Astrocyte (in vitro differentiated cells and primary cell): ENCODE results near the gene APP. TPM values are rescaled to one million over a fixed set of nuclear protein-coding genes. Genes with fewer than 3 reads are reported as not detected.
A peak's percentile ranks its signal among the peaks of the same experiment; 100 is the strongest.

ENCODE experiments used
- DNase-seq: peaks from one replicate; pipeline ENCODE4 v3.0.0-alpha.2; 2010; ENCODE audit warnings: low read depth
- FAIRE-seq: peaks from 2 replicates; lab custom pipeline; 2011; peaks lifted over from hg19 to GRCh38; lab: Jason Lieb, UNC
- H2AFZ ChIP-seq: 2 replicates; pipeline ENCODE4 v1.6.0; 2012; ENCODE audit warnings: low read depth, low read length, inconsistent platforms
- H3K27ac ChIP-seq: 2 replicates; pipeline ENCODE4 v1.5.1; 2011; ENCODE audit warnings: low read depth, low read length, inconsistent platforms
- H3K27me3 ChIP-seq: 2 replicates; pipeline ENCODE4 v1.6.0; 2011; ENCODE audit warnings: low read length, inconsistent platforms; ENCODE audit not compliant: insufficient read depth
- H3K36me3 ChIP-seq: 2 replicates; pipeline ENCODE4 v1.5.1; 2011; ENCODE audit warnings: low read length, inconsistent platforms; ENCODE audit not compliant: insufficient read depth
- H3K4me1 ChIP-seq: 2 replicates; pipeline ENCODE4 v1.5.1; 2011; ENCODE audit warnings: low read length, inconsistent platforms; ENCODE audit not compliant: insufficient read depth
- H3K4me2 ChIP-seq: 2 replicates; pipeline ENCODE4 v1.6.0; 2012; ENCODE audit warnings: low read length, inconsistent platforms
- H3K4me3 ChIP-seq: 2 replicates; pipeline ENCODE4 v1.5.1; 2011; ENCODE audit warnings: low read depth, mild to moderate bottlenecking, low read length, inconsistent platforms; ENCODE audit not compliant: insufficient read depth
- H3K79me2 ChIP-seq: 2 replicates; pipeline ENCODE4 v1.6.0; 2012; ENCODE audit warnings: mild to moderate bottlenecking, low read length, inconsistent platforms; ENCODE audit not compliant: insufficient read depth
- H3K9ac ChIP-seq: 2 replicates; pipeline ENCODE4 v1.6.0; 2012; ENCODE audit warnings: mild to moderate bottlenecking, low read length, inconsistent platforms
- H3K9me3 ChIP-seq: 2 replicates; pipeline ENCODE4 v1.5.1; 2012; ENCODE audit warnings: low read depth, mild to moderate bottlenecking, low read length, inconsistent platforms; ENCODE audit not compliant: insufficient read depth
- H4K20me1 ChIP-seq: 2 replicates; pipeline ENCODE4 v1.6.0; 2012; ENCODE audit warnings: low read length, inconsistent platforms; ENCODE audit not compliant: insufficient read depth
- H3K27ac Mint-ChIP-seq: one replicate; pipeline ENCODE4 v1.8.0; 2021; ENCODE audit warnings: mild to moderate bottlenecking, mixed read lengths; ENCODE audit not compliant: unreplicated experiment
- H3K27me3 Mint-ChIP-seq: one replicate; pipeline ENCODE4 v1.8.0; 2021; ENCODE audit warnings: low read depth, mixed read lengths; ENCODE audit not compliant: unreplicated experiment
- H3K36me3 Mint-ChIP-seq: one replicate; pipeline ENCODE4 v1.8.0; 2021; ENCODE audit warnings: low read depth, mixed read lengths; ENCODE audit not compliant: unreplicated experiment
- H3K4me1 Mint-ChIP-seq: one replicate; pipeline ENCODE4 v1.8.0; 2021; ENCODE audit warnings: low read depth, mixed read lengths; ENCODE audit not compliant: unreplicated experiment
- H3K4me3 Mint-ChIP-seq: one replicate; pipeline ENCODE4 v1.8.0; 2021; ENCODE audit warnings: mild to moderate bottlenecking, moderate library complexity, mixed read lengths; ENCODE audit not compliant: unreplicated experiment
- H3K9me3 Mint-ChIP-seq: one replicate; pipeline ENCODE4 v1.8.0; 2021; ENCODE audit warnings: mild to moderate bottlenecking, mixed read lengths; ENCODE audit not compliant: unreplicated experiment
- EZH2 ChIP-seq: IDR thresholded peaks from 2 replicates; pipeline ENCODE4 v1.6.1; 2012; ENCODE audit warnings: mild to moderate bottlenecking, low read length, inconsistent platforms; ENCODE audit not compliant: insufficient read depth
- total RNA-seq: library from RNA; stranded (reverse); gene quantifications from 2 replicates; pipeline ENCODE4 v1.2.1, GENCODE V29; 2021
- TF ChIP-seq, protein P1 (sequence below): IDR thresholded peaks from 2 replicates; pipeline ENCODE4 v1.5.1; 2011; ENCODE audit warnings: low read depth, mild to moderate bottlenecking, inconsistent platforms, low read length, moderate library complexity; ENCODE audit not compliant: insufficient read depth

Gene APP
- total RNA-seq, 1 donor from 2014 or later: 823 TPM

- peak overlapping the region; percentile 77 for H3K27ac Mint-ChIP-seq
- H3K9me3 Mint-ChIP-seq: no peaks in the 10 kb centered on the region
- H3K4me1 Mint-ChIP-seq: peaks cover 18% of the 10 kb centered on the region
- Histone ChIP-seq H3K27ac (peak overlapping the region; percentile 75), H3K27me3 (no peaks in the 10 kb centered on the region), H3K4me2 (peak overlapping the region; percentile 27), H3K4me3 (no peak overlapping the region), H3K36me3 (no peaks in the 10 kb centered on the region), H3K4me1 (peaks cover 29% of the 10 kb centered on the region), H4K20me1 (no peaks in the 10 kb centered on the region), H3K9me3 (no peaks in the 10 kb centered on the region), H3K79me2 (no peaks in the 10 kb centered on the region), H2AFZ (no peak overlapping the region), H3K9ac (peak overlapping the region; percentile 21)
- peaks cover 13% of the 10 kb centered on the region for H3K36me3 Mint-ChIP-seq
- TF ChIP-seq, protein P1, sequence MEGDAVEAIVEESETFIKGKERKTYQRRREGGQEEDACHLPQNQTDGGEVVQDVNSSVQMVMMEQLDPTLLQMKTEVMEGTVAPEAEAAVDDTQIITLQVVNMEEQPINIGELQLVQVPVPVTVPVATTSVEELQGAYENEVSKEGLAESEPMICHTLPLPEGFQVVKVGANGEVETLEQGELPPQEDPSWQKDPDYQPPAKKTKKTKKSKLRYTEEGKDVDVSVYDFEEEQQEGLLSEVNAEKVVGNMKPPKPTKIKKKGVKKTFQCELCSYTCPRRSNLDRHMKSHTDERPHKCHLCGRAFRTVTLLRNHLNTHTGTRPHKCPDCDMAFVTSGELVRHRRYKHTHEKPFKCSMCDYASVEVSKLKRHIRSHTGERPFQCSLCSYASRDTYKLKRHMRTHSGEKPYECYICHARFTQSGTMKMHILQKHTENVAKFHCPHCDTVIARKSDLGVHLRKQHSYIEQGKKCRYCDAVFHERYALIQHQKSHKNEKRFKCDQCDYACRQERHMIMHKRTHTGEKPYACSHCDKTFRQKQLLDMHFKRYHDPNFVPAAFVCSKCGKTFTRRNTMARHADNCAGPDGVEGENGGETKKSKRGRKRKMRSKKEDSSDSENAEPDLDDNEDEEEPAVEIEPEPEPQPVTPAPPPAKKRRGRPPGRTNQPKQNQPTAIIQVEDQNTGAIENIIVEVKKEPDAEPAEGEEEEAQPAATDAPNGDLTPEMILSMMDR: no peak
- TF ChIP-seq EZH2: no peak
- peak; percentile 95 for FAIRE-seq
- peak; percentile 98 for DNase-seq
- no peak overlapping the region for H3K4me3 Mint-ChIP-seq
- H3K27me3 Mint-ChIP-seq: no peaks in the 10 kb centered on the region
Observed at GRCh38 chr21:25934771-25935224, 235.8 kb downstream of the APP start.

GRCh38 chr21:25934130-25934529 lies 236.4 kb downstream of the APP start:
- Mint-ChIP-seq H3K9me3 (no peaks in the 10 kb centered on the region), H3K36me3 (peaks cover 13% of the 10 kb centered on the region), H3K27me3 (no peaks in the 10 kb centered on the region), H3K27ac (no peak overlapping the region), H3K4me3 (no peak overlapping the region), H3K4me1 (peaks cover 23% of the 10 kb centered on the region)
- no peak overlapping the region for H2AFZ ChIP-seq
- H3K4me3 ChIP-seq: no peak overlapping the region
- no peak overlapping the region for H3K9ac ChIP-seq
- H3K27me3 ChIP-seq: no peaks in the 10 kb centered on the region
- TF ChIP-seq, protein P1: no peak
- TF ChIP-seq EZH2: no peak
- H3K4me2 ChIP-seq: peak overlapping the region; percentile 24
- DNase-seq: peak; percentile 95
- FAIRE-seq: peak; percentile 67
- peak overlapping the region; percentile 75 for H3K27ac ChIP-seq
- H3K9me3 ChIP-seq: no peaks in the 10 kb centered on the region
- H3K36me3 ChIP-seq: no peaks in the 10 kb centered on the region
- no peaks in the 10 kb centered on the region for H3K79me2 ChIP-seq
- H4K20me1 ChIP-seq: no peaks in the 10 kb centered on the region
- H3K4me1 ChIP-seq: peaks cover 31% of the 10 kb centered on the region

GRCh38 chr21:25931765-25932164 lies 238.8 kb downstream of the APP start:
- no peaks in the 10 kb centered on the region for H3K79me2 ChIP-seq
- FAIRE-seq (no peak), DNase-seq (no peak)
- peak overlapping the region; percentile 47 for H3K27ac Mint-ChIP-seq
- no peaks in the 10 kb centered on the region for H4K20me1 ChIP-seq
- H3K4me2 ChIP-seq: no peak overlapping the region
- H3K27me3 ChIP-seq: no peaks in the 10 kb centered on the region
- H2AFZ ChIP-seq: no peak overlapping the region
- peaks cover 22% of the 10 kb centered on the region for H3K4me1 ChIP-seq
- H3K4me3 ChIP-seq: no peak overlapping the region
- H3K27ac ChIP-seq: no peak overlapping the region
- peaks cover 24% of the 10 kb centered on the region for H3K4me1 Mint-ChIP-seq
- H3K9me3 Mint-ChIP-seq: no peaks in the 10 kb centered on the region
- no peaks in the 10 kb centered on the region for H3K9me3 ChIP-seq
- H3K36me3 Mint-ChIP-seq: peaks cover 13% of the 10 kb centered on the region
- H3K9ac ChIP-seq: no peak overlapping the region
- H3K27me3 Mint-ChIP-seq: no peaks in the 10 kb centered on the region
- TF ChIP-seq EZH2: no peak
- TF ChIP-seq, protein P1: no peak
- H3K4me3 Mint-ChIP-seq: no peak overlapping the region
- no peaks in the 10 kb centered on the region for H3K36me3 ChIP-seq
